Left ventricle myocardium inferior (tissue), 1 donor: Measurements from ENCODE around the gene DYNC1LI2. TPM values are rescaled to one million over a fixed set of nuclear protein-coding genes. Genes with fewer than 3 reads are reported as not detected.

Experiments used
- DNase-seq: peaks from one replicate; pipeline ENCODE4 v3.0.0-alpha.2; 2020
- H3K27ac ChIP-seq: fragments of 200-600 bp; replicated peaks from 2 replicates; pipeline ENCODE4 v1.8.0; 2021
- H3K27me3 ChIP-seq: fragments of 200-600 bp; 2 replicates; pipeline ENCODE4 v1.8.0; 2021; ENCODE audit warnings: low read depth
- H3K36me3 ChIP-seq: fragments of 200-600 bp; 2 replicates; pipeline ENCODE4 v1.8.0; 2021
- H3K4me1 ChIP-seq: fragments of 200-600 bp; 2 replicates; pipeline ENCODE4 v1.8.0; 2021
- H3K4me3 ChIP-seq: fragments of 200-600 bp; 2 replicates; pipeline ENCODE4 v1.8.0; 2021; ENCODE audit warnings: mild to moderate bottlenecking, moderate library complexity
- H3K9me3 ChIP-seq: fragments of 200-600 bp; replicated peaks from 2 replicates; pipeline ENCODE4 v1.8.0; 2021
- intact Hi-C: fragments of 100-400 bp; cut with micrococcal nuclease; formaldehyde crosslinking; loops from one replicate; pipeline ENCODE4 v1.11.0; 2022
- total RNA-seq: library from RNA; stranded (reverse); fragmentation: NEBNext Ultra II Directional; extraction: Animal tissue kit (Norgen Biotek cat#: 25700); gene quantifications from one replicate; pipeline ENCODE4 v1.2.1, GENCODE V29; 2021
- TF ChIP-seq, protein P1 (sequence below): fragments of 200-600 bp; IDR thresholded peaks from 2 replicates; pipeline ENCODE4 v1.8.0; 2021; ENCODE audit warnings: antibody characterized with exemption, mild to moderate bottlenecking, borderline replicate concordance
- donor health status: DM: no; HTN: yes; CAD: no; lungs with severe emphysema.

DYNC1LI2 gene
- total RNA-seq, 1 donor from 2014 or later: 82.9 TPM

DNA sequence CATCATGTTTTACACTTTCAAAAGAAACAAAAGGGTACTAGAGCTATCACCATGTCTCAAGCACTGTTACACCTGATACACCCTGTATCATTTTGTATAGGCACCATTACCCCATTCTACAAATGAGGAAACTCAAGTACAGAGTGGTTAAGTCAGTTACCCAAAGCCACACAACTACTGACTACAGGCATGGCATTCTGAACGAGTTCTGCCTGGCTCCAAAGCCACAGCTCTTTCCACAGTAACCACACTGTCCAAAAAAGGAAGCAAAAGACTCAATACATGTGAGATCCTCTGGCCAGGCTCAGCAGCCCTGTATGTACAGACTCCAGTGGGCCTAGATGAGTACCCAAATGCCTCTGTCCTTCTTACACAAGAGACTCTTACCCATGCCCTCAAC, 4.7 kb downstream of the DYNC1LI2 start:
- H3K27me3 ChIP-seq: no peaks in the 10 kb centered on the region
- H3K9me3 ChIP-seq: no peaks in the 10 kb centered on the region
- H3K36me3 ChIP-seq: peaks cover 73% of the 10 kb centered on the region
- H3K4me3 ChIP-seq: no peak overlapping the region
- H3K4me1 ChIP-seq: peaks cover 82% of the 10 kb centered on the region
- intact Hi-C loops: no loop called here
- no peak for DNase-seq
- TF ChIP-seq, protein P1, sequence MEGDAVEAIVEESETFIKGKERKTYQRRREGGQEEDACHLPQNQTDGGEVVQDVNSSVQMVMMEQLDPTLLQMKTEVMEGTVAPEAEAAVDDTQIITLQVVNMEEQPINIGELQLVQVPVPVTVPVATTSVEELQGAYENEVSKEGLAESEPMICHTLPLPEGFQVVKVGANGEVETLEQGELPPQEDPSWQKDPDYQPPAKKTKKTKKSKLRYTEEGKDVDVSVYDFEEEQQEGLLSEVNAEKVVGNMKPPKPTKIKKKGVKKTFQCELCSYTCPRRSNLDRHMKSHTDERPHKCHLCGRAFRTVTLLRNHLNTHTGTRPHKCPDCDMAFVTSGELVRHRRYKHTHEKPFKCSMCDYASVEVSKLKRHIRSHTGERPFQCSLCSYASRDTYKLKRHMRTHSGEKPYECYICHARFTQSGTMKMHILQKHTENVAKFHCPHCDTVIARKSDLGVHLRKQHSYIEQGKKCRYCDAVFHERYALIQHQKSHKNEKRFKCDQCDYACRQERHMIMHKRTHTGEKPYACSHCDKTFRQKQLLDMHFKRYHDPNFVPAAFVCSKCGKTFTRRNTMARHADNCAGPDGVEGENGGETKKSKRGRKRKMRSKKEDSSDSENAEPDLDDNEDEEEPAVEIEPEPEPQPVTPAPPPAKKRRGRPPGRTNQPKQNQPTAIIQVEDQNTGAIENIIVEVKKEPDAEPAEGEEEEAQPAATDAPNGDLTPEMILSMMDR: no peak
- no peak overlapping the region for H3K27ac ChIP-seq

DNA sequence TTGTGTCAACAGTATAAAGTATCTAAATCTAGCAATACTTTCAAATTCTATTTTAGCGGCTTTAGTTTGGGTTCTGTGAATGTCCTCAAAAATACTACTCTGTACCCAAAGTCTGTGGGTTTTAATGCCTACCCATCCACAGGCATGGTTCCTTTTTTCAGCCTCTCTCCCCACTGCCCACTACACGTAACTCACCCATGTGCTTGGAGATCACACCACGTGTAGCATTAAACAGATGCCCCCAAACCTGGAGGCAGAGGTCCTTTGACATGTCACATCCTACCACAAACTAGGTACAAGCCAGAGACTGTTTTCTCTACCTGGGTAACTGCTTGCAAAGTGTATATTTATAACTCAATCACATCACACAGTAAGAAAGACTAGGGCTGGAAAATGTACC, 5.4 kb downstream of the DYNC1LI2 start:
- Histone ChIP-seq H3K27ac (no peak overlapping the region), H3K36me3 (peaks cover 73% of the 10 kb centered on the region), H3K4me3 (no peak overlapping the region), H3K9me3 (no peaks in the 10 kb centered on the region), H3K4me1 (peaks cover 85% of the 10 kb centered on the region), H3K27me3 (no peaks in the 10 kb centered on the region)
- intact Hi-C loops: no loop called here
- TF ChIP-seq, protein P1: no peak
- no peak for DNase-seq

DNA sequence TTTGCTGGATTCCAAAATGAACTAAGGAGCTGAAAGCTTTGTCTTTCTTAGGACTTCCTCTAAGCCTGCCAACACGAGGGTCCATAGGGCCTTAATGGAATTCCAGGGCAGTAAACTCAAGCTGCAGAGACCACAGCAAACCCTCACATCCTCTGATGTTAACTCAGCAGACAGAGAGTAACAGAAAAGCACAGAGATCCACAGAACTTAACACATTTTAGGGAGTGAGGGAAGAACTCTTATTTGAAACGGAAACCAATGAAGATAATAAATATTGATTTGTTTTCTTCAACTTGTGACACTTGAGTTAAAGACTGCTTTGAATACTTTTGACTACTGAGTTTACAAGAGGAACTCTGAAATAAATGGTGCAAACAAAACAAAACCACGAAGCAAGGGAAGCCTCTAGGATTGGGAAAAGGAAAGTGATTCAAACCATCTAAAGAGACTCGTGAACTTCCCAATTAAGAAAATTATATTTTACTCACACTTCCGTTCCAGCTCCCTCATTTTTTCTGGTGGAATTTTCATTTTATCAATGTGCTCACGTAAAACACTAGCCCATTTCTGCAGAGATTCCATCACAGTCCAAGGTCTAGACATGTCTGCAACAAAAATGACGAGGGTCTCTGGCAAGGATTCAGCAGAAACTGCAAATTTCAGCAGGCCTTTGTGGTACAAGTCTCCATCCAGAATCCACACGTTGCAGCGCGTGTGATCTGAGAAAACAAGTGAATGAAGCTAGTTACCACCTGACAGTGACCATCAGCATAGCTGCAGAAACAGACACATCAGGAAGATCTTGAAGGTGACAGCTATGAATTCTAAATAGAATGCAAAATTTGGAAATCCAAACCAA, 9.2 kb downstream of the DYNC1LI2 start:
- no peaks in the 10 kb centered on the region for H3K27me3 ChIP-seq
- H3K4me3 ChIP-seq: peak overlapping the region; percentile 27
- DNase-seq: no peak
- TF ChIP-seq, protein P1: no peak
- peak overlapping the region; percentile 87 for H3K27ac ChIP-seq
- peaks cover 76% of the 10 kb centered on the region for H3K4me1 ChIP-seq
- intact Hi-C loops: no loop called here
- no peaks in the 10 kb centered on the region for H3K9me3 ChIP-seq
- H3K36me3 ChIP-seq: peaks cover 62% of the 10 kb centered on the region

DNA sequence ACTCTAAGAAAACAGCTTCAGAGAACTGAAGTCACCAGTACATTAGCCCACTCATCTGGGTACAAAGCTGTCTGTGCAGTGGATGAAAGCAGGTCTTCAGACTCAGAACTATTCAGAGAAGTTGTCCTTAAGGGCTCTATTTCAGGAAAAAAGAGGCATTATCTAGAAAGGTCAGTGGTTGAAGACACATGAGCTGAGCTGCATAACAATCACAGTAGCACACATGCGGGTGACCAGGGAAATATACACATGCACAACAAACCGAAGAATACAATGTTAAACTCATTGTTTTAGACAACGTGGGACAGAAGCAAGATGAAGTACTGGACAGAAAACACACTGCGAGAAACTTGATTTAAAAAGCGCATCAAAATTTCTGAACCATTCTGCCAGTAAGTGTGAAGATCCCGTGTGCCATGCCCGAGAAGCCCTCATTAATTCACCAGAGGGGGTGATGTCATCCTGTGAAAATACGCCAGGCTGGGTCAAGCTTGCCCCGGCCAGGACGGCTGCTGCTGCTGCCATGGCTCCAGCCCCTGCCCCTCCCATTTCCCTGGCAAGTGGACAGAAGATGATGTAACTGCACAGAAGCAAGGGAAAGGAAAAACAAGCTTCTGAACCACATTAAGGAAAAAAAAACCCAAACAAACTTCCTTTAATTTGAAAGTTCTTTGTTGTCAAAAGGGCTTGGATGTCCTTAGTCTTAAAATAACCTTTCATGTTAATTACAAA, 10.1 kb downstream of the DYNC1LI2 start:
- Histone ChIP-seq H3K27me3 (no peaks in the 10 kb centered on the region), H3K27ac (peak overlapping the region; percentile 87), H3K4me1 (peaks cover 76% of the 10 kb centered on the region), H3K36me3 (peaks cover 62% of the 10 kb centered on the region), H3K4me3 (peak overlapping the region; percentile 27), H3K9me3 (no peaks in the 10 kb centered on the region)
- TF ChIP-seq, protein P1: no peak
- peak; percentile 88 for DNase-seq
- intact Hi-C loops: no loop called here

DNA sequence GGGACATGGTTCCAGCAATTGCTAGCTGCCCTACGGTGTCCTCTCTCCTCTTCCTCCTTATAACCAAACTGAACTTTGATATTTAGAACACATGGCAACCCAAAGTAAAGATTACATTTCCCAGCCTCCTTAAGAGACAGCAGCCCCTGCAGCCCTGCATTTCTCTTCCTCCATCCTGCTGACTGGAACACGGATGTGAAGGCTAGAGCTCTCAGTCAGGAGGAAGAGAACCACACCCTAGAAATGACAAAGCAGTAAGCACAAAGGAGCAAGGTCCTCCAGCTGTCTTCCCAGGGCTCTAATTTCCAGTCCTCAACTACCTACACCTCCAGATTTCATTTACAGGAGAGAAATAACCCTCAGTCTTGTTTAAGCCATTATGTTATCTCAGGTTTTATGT, 10.9 kb downstream of the DYNC1LI2 start:
- Histone ChIP-seq H3K4me1 (peaks cover 73% of the 10 kb centered on the region), H3K9me3 (no peaks in the 10 kb centered on the region), H3K36me3 (peaks cover 64% of the 10 kb centered on the region), H3K4me3 (peak overlapping the region; percentile 27), H3K27me3 (no peaks in the 10 kb centered on the region), H3K27ac (peak overlapping the region; percentile 87)
- DNase-seq: no peak
- intact Hi-C loops: no loop called here
- TF ChIP-seq, protein P1: no peak
